Mucosa of stomach (tissue), 1 donor: ENCODE data around the gene ALCAM.
"Not testable (repeated sequence)": the region's sequence is repeated elsewhere in the genome, so short reads cannot be mapped to it uniquely, and the experiment has no call there.

Source experiments
- H3K27me3 ChIP-seq: one replicate; pipeline ENCODE4 v1.7.0; 2013; ENCODE audit warnings: mild to moderate bottlenecking, low read length; ENCODE audit not compliant: control insufficient read depth, insufficient read depth
- H3K36me3 ChIP-seq: one replicate; pipeline ENCODE4 v1.7.0; 2013; ENCODE audit warnings: low read length; ENCODE audit not compliant: control insufficient read depth, insufficient read depth
- H3K4me1 ChIP-seq: one replicate; pipeline ENCODE4 v1.7.0; 2013; ENCODE audit warnings: mild to moderate bottlenecking, low read length; ENCODE audit not compliant: control insufficient read depth, insufficient read depth
- H3K4me3 ChIP-seq: one replicate; pipeline ENCODE4 v1.7.0; 2013; ENCODE audit warnings: low read length
- H3K9ac ChIP-seq: one replicate; pipeline ENCODE4 v1.7.0; 2013; ENCODE audit warnings: mild to moderate bottlenecking, low read length, moderate library complexity
- H3K9me3 ChIP-seq: one replicate; pipeline ENCODE4 v1.7.0; 2013; ENCODE audit warnings: mild to moderate bottlenecking, low read length, moderate library complexity; ENCODE audit not compliant: control insufficient read depth
- donor health status: Pancreatic carcinoma.

Gene ALCAM

GRCh38 chr3:105375750-105376511, 9.2 kb downstream of the ALCAM start:
- H3K9ac ChIP-seq, result no peak overlapping the region
- no peak overlapping the region for H3K4me3 ChIP-seq
- no peaks in the 10 kb centered on the region for H3K36me3 ChIP-seq
- H3K27me3 ChIP-seq, result no peaks in the 10 kb centered on the region
- no peaks in the 10 kb centered on the region for H3K9me3 ChIP-seq
- no peaks in the 10 kb centered on the region for H3K4me1 ChIP-seq

GRCh38 chr3:105377716-105378115, 11.0 kb downstream of the ALCAM start:
- Histone ChIP-seq H3K27me3 (no peaks in the 10 kb centered on the region), H3K9ac (no peak overlapping the region), H3K4me1 (no peaks in the 10 kb centered on the region), H3K9me3 (no peaks in the 10 kb centered on the region), H3K36me3 (no peaks in the 10 kb centered on the region), H3K4me3 (no peak overlapping the region)

GRCh38 chr3:105385179-105385578, 18.5 kb downstream of the ALCAM start:
- H3K4me3 ChIP-seq, result no peak overlapping the region
- no peaks in the 10 kb centered on the region for H3K9me3 ChIP-seq
- no peaks in the 10 kb centered on the region for H3K27me3 ChIP-seq
- H3K36me3 ChIP-seq, result no peaks in the 10 kb centered on the region
- H3K4me1 ChIP-seq, result peaks cover 6% of the 10 kb centered on the region
- no peak overlapping the region for H3K9ac ChIP-seq

- no peak overlapping the region for H3K4me3 ChIP-seq
- H3K36me3 ChIP-seq, result no peaks in the 10 kb centered on the region
- no peaks in the 10 kb centered on the region for H3K9me3 ChIP-seq
- H3K27me3 ChIP-seq, result no peaks in the 10 kb centered on the region
- peaks cover 6% of the 10 kb centered on the region for H3K4me1 ChIP-seq
- no peak overlapping the region for H3K9ac ChIP-seq
Observed at GRCh38 chr3:105385819-105386508, 19.3 kb downstream of the ALCAM start.

- Histone ChIP-seq H3K27me3 (no peaks in the 10 kb centered on the region), H3K4me1 (peaks cover 6% of the 10 kb centered on the region), H3K4me3 (no peak overlapping the region), H3K9me3 (no peaks in the 10 kb centered on the region), H3K9ac (no peak overlapping the region), H3K36me3 (no peaks in the 10 kb centered on the region)
Observed at GRCh38 chr3:105387122-105387751, 20.5 kb downstream of the ALCAM start.

DNA sequence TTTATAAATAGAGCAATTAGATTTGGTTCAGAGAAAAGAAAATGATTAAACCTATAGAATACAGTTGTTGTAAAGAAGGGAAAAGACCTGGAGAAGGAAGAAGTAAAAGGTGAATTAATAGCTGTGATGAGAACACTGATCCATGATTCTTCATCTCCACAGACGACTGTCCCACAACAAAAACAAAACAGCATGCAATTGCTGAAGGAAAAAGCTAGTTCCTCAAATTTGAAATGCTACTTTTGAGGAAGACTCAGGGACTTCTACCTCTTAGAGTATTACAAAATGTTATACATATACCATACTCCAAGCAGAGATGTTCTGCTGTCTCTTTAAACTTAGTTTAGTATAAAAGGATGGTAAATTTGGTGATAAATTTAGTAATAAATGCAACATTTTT, 21.5 kb downstream of the ALCAM start:
- H3K4me1 ChIP-seq, result peaks cover 6% of the 10 kb centered on the region
- no peak overlapping the region for H3K9ac ChIP-seq
- H3K27me3 ChIP-seq, result no peaks in the 10 kb centered on the region
- no peaks in the 10 kb centered on the region for H3K36me3 ChIP-seq
- H3K4me3 ChIP-seq, result no peak overlapping the region
- H3K9me3 ChIP-seq, result no peaks in the 10 kb centered on the region

DNA sequence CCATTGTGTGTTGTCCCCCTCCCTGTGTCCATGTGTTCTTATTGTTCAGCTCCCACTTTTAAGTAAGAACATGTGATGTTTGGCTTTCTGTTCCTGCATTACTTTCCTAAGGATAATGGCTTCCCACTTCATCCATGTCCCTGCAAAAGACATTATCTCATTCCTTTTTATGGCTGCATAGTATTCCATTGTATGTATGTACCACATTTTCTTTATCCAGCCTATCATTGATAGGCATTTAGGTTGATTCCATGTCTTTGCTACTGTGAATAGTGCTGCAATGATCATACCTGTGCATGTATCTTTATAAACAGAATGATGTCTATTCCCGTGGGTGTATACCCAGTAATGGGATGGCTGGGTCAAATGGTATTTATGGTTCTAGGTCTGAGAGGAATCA, 23.1 kb downstream of the ALCAM start:
- not testable (repeated sequence) for H3K4me1 ChIP-seq, H3K36me3 ChIP-seq, H3K9ac ChIP-seq, H3K4me3 ChIP-seq, H3K27me3 ChIP-seq, H3K9me3 ChIP-seq

DNA sequence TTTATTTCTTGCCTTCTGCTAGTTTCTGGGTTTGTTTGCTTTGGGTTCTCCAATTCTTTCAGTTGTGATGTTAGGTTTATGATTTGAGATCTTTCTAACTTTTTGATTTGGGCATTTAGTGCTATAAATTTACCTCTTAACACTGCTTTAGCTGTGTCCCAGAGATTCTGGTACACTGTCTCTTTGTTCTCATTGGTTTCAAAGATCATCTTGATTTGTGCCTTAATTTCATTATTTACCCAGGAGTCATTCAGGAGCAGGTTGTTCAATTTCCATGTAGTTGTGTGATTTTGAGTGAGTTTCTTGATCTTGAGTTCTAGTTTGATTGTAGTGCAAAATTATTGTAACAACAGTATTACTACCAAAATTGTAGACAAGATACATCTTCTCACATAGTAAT, 25.9 kb downstream of the ALCAM start:
- not testable (repeated sequence) for H3K27me3 ChIP-seq, H3K36me3 ChIP-seq, H3K9me3 ChIP-seq, H3K4me1 ChIP-seq, H3K9ac ChIP-seq, H3K4me3 ChIP-seq

- Histone ChIP-seq H3K9ac (no peak overlapping the region), H3K27me3 (no peaks in the 10 kb centered on the region), H3K36me3 (no peaks in the 10 kb centered on the region), H3K4me3 (no peak overlapping the region), H3K4me1 (no peaks in the 10 kb centered on the region), H3K9me3 (no peaks in the 10 kb centered on the region)
Observed at GRCh38 chr3:105394177-105394576, 27.5 kb downstream of the ALCAM start.

DNA sequence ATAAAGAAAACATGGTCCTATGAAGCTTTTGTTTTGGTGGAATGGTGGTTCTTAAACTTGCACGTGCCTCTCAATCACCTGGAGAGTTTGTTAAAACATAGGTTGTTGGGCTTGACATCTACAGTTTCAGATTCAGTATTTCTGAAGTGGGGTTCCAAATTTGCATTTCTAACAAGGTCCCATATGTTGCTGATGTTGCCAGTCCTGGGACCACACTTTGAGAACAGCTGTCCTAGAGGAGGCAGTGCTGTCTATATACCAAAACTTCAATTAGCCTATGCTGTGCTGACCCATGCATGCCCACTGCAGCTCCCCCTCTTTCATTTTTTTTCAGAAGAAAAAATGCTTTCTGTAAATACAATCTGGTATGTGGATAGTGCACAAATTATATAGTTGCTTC, 31.3 kb downstream of the ALCAM start:
- H3K4me3 ChIP-seq, result no peak overlapping the region
- H3K4me1 ChIP-seq, result peaks cover 7% of the 10 kb centered on the region
- no peaks in the 10 kb centered on the region for H3K9me3 ChIP-seq
- H3K27me3 ChIP-seq, result no peaks in the 10 kb centered on the region
- no peak overlapping the region for H3K9ac ChIP-seq
- H3K36me3 ChIP-seq, result no peaks in the 10 kb centered on the region

DNA sequence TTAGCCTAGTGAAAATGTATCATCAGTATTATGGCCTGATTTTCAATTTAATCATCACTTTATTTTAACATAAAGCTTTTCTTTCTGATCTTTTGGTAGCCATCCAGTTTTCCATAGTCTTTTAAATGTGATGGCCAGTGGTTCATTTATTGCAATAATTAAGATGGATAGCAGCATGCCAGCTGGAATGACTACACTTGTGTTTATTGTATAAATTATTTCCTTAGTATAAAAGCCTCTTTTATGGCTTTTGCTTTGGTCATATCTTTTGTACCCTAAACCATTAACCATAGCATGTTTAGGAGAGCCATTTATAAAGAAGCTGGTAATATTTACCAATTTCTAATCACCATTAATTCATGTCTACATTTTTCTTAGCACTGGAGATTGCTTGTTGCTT, 31.7 kb downstream of the ALCAM start:
- Histone ChIP-seq H3K4me3 (no peak overlapping the region), H3K36me3 (no peaks in the 10 kb centered on the region), H3K4me1 (peaks cover 7% of the 10 kb centered on the region), H3K9me3 (no peaks in the 10 kb centered on the region), H3K27me3 (no peaks in the 10 kb centered on the region), H3K9ac (no peak overlapping the region)

- Histone ChIP-seq H3K4me3 (no peak overlapping the region), H3K9me3 (no peaks in the 10 kb centered on the region), H3K4me1 (peaks cover 7% of the 10 kb centered on the region), H3K27me3 (no peaks in the 10 kb centered on the region), H3K36me3 (no peaks in the 10 kb centered on the region), H3K9ac (no peak overlapping the region)
Observed at GRCh38 chr3:105399062-105399461, 32.4 kb downstream of the ALCAM start.
